ENCODE data around the gene CFHR2.

GRCh38 chr1:197001828-197002227 lies 58.3 kb downstream of the CFHR2 start:
- no peak for TF ChIP-seq POLR2A (IDR thresholded peaks at IDR 0.05; ENCODE audit: low read depth, low read length)
- no peak for TF ChIP-seq POLR2AphosphoS5 (IDR thresholded peaks at IDR 0.05; ENCODE audit: low read depth, low read length)
- no peak for TF ChIP-seq PAX5 (IDR thresholded peaks at IDR 0.05; ENCODE audit: insufficient read depth, low read length, severe bottlenecking)
- no peak for TF ChIP-seq TAF1 (IDR thresholded peaks at IDR 0.05; ENCODE audit: low read depth, low read length)
